ENCODE data around the gene PDXDC1. TPM values are rescaled to one million over a fixed set of nuclear protein-coding genes. Genes with fewer than 3 reads are reported as not detected.

PDXDC1 gene
- polyA plus RNA-seq, 1 experiment = 68.6 TPM

DNA sequence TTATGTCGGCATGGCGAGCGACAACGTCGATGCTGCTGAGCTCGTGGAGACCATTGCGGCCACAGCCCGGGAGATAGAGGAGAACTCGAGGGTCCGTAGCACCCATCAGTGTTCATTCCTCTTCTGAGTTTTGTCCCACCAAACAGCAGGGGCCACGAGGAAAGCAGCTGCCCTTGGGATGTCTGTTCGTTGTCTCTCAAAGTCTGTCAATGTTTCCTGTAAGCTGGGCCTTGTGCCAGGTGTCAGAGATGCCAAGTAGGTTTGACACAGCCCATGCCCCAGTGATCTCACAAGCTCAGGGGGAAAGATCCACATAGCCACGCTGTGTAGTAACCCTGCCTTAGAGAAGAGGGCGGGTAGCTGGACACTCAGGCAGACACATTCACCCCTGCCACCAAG is 58.5 kb downstream of the PDXDC1 start:
- TF ChIP-seq, protein P1, sequence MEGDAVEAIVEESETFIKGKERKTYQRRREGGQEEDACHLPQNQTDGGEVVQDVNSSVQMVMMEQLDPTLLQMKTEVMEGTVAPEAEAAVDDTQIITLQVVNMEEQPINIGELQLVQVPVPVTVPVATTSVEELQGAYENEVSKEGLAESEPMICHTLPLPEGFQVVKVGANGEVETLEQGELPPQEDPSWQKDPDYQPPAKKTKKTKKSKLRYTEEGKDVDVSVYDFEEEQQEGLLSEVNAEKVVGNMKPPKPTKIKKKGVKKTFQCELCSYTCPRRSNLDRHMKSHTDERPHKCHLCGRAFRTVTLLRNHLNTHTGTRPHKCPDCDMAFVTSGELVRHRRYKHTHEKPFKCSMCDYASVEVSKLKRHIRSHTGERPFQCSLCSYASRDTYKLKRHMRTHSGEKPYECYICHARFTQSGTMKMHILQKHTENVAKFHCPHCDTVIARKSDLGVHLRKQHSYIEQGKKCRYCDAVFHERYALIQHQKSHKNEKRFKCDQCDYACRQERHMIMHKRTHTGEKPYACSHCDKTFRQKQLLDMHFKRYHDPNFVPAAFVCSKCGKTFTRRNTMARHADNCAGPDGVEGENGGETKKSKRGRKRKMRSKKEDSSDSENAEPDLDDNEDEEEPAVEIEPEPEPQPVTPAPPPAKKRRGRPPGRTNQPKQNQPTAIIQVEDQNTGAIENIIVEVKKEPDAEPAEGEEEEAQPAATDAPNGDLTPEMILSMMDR (IDR thresholded peaks at IDR 0.05; ENCODE audit: insufficient read depth, low read depth, low read length) = no peak
- ChIA-PET POLR2A (no interaction called here), CTCF (no interaction called here)
- DNase-seq (ENCODE audit: low read depth) = no peak
- Histone ChIP-seq H3K4me3 (ENCODE audit: low read depth, low read length) (no peak overlapping the region), H3K36me3 (ENCODE audit: control insufficient read depth, insufficient read depth, low read length) (peaks cover 49% of the 10 kb centered on the region), H3K27me3 (ENCODE audit: control insufficient read depth, insufficient read depth, low read length) (no peaks in the 10 kb centered on the region)

DNA sequence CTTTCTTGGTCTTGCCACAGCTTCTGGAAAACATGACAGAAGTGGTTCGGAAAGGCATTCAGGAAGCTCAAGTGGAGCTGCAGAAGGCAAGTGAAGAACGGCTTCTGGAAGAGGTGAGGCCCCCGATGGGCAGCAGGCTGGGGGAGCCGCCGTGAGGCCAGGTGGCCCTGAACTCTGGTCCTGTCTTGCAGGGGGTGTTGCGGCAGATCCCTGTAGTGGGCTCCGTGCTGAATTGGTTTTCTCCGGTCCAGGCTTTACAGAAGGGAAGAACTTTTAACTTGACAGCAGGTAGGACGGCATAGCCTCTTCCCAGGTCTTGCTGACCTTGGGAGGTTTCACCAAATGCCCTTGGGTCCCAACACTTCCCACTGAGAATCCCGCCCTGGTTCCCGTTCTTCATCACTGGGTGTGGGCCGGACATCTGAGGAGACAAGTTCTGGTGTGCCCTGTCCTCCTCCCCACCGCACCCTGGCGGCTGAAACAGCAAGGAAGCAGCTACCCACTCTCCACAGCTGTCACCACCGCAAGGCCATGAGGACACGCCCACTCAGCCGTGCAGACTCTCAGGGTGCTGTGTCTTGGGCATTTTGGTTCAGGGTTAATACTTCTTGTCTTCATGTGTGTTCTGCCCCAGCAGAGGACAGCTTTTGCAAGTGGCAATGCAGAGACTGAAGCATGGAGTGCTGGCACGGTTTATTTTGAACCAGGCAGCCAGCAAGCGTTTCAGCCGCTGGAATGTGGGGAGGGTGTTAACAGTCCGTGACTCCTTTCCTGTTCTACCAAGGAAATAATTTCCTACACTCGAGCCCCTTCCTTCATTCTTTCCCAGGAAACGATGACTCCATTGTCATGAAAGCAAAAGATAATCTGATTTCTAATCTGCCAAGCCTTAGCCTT is 59.7 kb downstream of the PDXDC1 start:
- no peak for DNase-seq (ENCODE audit: low read depth)
- TF ChIP-seq, protein P1 (IDR thresholded peaks at IDR 0.05; ENCODE audit: insufficient read depth, low read depth, low read length) = no peak

GRCh38 chr16:15035163-15035729 is 60.4 kb downstream of the PDXDC1 start:
- ChIA-PET CTCF (interaction anchor here (0.9 kb wide), 1 partner anchor 10 kb away, joined by 3 read pairs; no protein-coding TSS in a partner anchor), POLR2A (no interaction called here)
- DNase-seq (ENCODE audit: low read depth) = no peak
- H3K36me3 ChIP-seq (ENCODE audit: control insufficient read depth, insufficient read depth, low read length) = peaks cover 48% of the 10 kb centered on the region
- H3K27me3 ChIP-seq (ENCODE audit: control insufficient read depth, insufficient read depth, low read length) = no peaks in the 10 kb centered on the region
- H3K4me3 ChIP-seq (ENCODE audit: low read depth, low read length) = no peak overlapping the region
- TF ChIP-seq, protein P1 (IDR thresholded peaks at IDR 0.05; ENCODE audit: insufficient read depth, low read depth, low read length) = no peak

More for the DNA sequence above, 59.7 kb downstream of the PDXDC1 start:
- POLR2A ChIA-PET = no interaction called here
- Histone ChIP-seq H3K27me3 (ENCODE audit: control insufficient read depth, insufficient read depth, low read length) (no peaks in the 10 kb centered on the region), H3K4me3 (ENCODE audit: low read depth, low read length) (no peak overlapping the region), H3K36me3 (ENCODE audit: control insufficient read depth, insufficient read depth, low read length) (peaks cover 48% of the 10 kb centered on the region)
- CTCF ChIA-PET = interaction anchor here (0.9 kb wide), 1 partner anchor 9 kb away, joined by 3 read pairs; no protein-coding TSS in a partner anchor

DNA sequence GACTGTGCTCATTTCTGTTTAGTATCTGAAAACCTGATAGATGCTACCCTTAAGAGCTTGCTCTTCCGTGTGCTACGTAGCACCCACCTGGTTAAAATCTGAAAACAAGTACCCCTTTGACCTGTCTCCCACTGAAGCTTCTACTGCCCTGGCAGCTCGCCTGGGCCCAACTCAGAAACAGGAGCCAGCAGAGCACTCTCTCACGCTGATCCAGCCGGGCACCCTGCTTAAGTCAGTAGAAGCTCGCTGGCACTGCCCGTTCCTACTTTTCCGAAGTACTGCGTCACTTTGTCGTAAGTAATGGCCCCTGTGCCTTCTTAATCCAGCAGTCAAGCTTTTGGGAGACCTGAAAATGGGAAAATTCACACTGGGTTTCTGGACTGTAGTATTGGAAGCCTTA is 62.2 kb downstream of the PDXDC1 start:
- Histone ChIP-seq H3K36me3 (ENCODE audit: control insufficient read depth, insufficient read depth, low read length) (peaks cover 44% of the 10 kb centered on the region), H3K4me3 (ENCODE audit: low read depth, low read length) (no peak overlapping the region), H3K27me3 (ENCODE audit: control insufficient read depth, insufficient read depth, low read length) (no peaks in the 10 kb centered on the region)
- ChIA-PET POLR2A (no interaction called here), CTCF (no interaction called here)
- DNase-seq (ENCODE audit: low read depth) = no peak
- TF ChIP-seq, protein P1 (IDR thresholded peaks at IDR 0.05; ENCODE audit: insufficient read depth, low read depth, low read length) = no peak

GRCh38 chr16:15037745-15038144 is 62.9 kb downstream of the PDXDC1 start:
- CTCF ChIA-PET = no interaction called here
- TF ChIP-seq, protein P1 (IDR thresholded peaks at IDR 0.05; ENCODE audit: insufficient read depth, low read depth, low read length) = no peak
- H3K4me3 ChIP-seq (ENCODE audit: low read depth, low read length) = no peak overlapping the region
- no peak for DNase-seq (ENCODE audit: low read depth)
- H3K27me3 ChIP-seq (ENCODE audit: control insufficient read depth, insufficient read depth, low read length) = no peaks in the 10 kb centered on the region
- POLR2A ChIA-PET = no interaction called here
- H3K36me3 ChIP-seq (ENCODE audit: control insufficient read depth, insufficient read depth, low read length) = peaks cover 43% of the 10 kb centered on the region

Data from BJ (cell line).